Left hindlimb (tissue), 1 donor: Measurements from ENCODE around the gene CYTH3.
"Not testable (repeated sequence)": the region's sequence is repeated elsewhere in the genome, so short reads cannot be mapped to it uniquely, and the experiment has no call there.

Experiments used
- DNase-seq: peaks from one replicate; pipeline ENCODE4 v3.0.0-alpha.2; 2018

The CYTH3 gene

DNA sequence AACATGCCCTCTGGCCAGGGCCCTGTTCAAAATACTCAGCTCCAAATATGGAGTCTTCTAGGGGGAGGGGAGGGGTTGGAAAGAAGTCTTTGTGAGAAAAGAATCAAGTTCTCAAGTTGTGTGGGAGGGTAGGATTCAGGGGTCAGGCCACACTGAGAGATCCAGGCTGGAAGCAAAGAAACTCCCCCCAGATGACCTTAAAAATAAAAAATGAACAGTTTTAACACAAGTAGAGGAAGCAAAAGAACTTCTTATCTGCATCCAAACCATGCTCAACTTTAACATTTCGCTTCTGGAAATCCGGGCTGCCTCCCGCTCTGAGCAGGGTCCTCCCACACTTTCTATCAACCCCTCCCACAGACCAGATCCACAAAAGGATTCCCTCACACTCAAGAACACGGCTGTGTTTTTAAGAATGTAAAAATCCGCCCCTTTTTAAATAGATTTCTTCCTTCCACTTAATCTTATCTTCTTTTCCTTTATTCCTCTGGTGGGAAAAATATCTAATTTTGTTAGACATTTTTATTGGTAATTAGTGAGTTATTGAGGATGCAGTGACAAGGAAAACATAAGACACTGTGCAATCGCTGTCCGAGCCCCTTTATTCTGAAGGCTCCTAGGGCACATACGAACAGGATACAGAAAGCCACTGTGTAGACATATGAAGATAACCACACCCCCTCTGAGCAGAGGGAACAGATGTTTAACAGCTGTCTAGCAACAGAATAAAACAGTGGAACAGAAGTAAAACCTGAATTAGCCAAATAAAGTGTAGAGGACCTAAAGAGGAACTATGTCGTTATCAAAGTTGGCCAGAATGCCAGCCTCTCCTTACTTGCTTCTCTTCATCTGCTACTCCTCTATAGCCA, 43.8 kb downstream of the CYTH3 start:
- no peak for DNase-seq

DNA sequence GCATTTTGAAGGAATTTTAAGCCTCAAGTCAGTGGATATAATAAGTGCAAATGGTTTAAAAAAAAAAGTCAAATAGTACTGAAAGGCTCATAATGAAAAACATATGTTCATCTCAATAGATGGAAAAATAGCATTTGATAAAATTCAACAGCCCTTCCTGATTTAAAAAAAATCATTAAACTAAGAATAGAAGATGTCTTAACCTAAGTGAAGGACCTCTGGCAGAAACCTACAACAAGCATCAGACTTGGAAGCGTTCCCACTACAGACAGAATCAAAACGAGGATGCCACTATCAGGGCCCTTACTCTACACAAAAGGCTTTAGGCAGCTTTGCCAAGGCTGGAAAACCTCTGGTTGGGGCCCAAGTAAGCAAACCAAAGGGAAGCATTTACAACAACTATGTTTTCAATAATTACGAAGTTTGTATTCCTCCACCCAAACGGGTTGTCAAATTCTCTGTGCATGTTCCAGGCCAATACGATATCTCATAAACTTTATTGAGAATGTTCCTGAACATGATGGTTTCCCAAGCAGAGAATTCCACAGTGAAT, 45.1 kb downstream of the CYTH3 start:
- DNase-seq: peak; percentile 57

DNA sequence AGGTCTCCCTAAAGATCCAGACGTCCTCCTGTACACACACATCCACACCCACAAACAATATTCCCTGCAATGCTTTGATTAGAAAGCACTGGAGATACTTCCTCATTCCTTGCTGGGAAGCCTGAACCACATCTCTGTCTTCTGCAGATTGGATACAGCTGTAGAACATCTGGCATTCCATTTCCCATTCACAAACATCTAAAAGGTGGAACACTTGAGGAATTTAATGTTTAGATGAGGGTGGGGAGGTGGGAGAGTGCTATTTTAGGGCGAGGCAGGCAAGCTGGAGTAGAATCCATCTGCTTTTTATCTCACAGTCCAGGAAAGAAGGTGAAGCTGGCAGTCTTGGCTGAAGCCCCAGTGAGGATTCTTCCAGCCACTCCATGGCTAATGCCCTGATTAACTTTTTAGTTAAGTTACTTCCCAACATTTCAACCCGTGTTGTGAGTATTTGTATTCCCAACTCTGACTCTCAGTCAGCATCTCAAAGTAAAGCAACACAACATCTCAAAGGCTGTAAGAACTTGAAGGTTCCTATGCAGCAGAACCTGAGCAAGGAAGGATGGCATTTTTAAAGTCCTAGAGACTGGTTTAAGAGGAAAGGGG, 46.1 kb downstream of the CYTH3 start:
- DNase-seq: no peak

DNA sequence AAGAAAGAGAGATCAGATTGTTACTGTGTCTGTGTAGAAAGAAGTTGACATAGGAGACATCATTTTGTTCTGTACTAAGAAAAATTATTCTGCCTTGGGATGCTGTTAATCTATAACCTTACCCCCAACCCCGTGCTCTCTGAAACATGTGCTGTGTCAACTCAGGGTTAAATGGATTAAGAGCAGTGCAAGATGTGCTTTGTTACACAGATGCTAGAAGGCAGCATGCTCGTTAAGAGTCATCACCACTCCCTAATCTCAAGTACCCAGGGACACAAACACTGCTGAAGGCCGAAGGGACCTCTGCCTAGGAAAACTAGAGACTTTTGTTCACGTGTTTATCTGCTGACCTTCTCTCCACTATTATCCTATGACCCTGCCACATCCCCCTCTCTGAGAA, 49.0 kb downstream of the CYTH3 start:
- not testable (repeated sequence) for DNase-seq

DNA sequence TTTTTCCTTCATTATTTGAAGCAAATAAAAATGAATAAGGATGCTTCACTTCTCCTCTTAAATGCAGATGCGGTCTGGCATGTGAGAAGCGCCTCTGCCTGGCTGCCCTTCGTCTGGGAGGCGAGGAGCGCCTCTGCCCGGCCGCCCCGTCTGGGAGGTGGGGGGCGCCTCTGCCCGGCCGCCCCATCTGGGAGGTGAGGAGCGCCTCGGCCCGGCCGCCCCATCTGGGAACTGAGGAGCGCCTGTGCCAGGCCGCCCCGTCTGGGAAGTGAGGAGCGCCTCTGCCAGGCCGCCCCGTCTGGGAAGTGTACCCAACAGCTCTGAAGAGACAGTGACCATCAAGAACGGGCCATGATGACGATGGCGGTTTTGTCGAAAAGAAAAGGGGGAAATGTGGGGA, 49.4 kb downstream of the CYTH3 start:
- not testable (repeated sequence) for DNase-seq

DNA sequence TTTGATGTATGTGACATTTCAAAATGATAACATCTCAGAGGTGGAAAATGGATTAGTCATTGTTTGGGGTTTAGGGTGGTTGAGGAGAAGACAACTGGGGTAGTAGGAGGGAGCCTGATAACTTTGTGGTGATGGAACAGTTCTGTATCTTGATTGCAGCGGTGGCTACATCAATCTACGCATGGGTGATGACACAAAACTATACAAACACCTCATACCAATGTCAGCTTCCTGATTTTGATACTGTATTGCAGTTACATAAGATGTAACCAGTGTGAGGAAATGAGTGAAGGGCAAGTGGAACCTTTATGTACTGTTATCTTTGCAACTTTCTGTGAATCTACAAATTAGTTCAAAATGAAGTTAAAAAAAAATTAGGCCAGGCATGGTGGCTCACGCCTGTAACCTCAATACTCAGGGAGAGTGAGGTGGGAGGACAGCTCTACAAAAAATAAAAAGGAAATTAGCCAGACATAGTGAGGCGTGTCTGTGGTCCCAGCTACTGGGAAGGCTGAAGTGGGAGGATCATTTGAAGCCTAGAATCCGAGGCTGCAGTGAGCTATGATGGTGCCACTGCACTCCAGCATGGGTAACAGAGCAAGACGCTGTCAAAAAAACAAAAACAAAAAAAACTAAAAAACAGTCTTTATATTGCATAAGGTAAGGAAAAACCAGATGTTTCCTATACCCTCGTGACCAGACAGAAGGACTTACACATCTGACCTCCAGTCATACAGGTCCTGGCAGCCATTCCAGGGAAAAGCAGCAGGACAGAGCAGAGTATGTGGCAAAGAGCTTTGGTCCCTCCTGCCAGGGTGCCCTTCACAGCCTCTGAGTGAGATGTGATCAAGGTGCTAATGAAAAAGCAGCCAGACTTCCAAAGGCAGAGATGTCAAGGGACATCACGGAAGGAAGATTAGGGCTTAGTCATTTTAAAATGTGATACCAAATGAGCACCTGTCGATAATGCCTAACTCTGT, 50.8 kb downstream of the CYTH3 start:
- DNase-seq: no peak

DNA sequence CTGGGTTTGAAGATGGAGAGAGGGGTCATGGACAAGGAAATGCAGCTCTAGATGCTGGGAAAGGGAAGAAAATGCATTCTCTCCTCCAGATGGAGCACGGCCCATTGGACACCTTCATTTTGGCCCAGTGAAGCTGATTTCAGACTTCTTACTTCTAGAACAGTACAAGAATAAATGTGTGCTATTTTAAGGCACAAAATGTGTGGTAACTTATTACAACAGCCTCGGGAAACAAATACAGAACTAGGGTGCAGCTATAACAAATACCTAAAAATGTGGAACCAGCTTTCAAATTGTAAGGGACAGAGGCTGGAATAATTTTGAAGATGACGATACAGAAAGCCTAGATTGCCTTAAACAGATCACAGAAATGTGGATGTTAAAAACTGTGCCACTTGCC, 54.1 kb downstream of the CYTH3 start:
- no peak for DNase-seq

DNA sequence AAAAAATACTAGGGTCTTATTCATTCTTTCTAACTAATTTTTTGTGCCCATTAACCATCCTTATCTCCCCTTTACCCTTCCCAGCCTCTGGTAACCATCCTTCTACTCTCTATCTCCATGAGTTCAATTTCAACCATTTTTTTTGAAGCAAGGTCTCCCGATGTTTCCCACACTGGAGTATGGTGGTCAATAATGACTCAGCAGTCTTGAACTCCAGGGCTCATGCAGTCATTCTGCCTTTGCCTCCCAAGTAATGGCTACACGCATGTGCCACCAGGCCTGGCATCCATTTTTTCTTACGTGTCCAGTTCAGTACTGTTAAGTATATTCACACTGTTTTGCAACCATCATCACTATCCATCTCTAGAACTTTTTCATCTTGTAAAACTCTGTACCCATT, 60.4 kb downstream of the CYTH3 start:
- no peak for DNase-seq

DNA sequence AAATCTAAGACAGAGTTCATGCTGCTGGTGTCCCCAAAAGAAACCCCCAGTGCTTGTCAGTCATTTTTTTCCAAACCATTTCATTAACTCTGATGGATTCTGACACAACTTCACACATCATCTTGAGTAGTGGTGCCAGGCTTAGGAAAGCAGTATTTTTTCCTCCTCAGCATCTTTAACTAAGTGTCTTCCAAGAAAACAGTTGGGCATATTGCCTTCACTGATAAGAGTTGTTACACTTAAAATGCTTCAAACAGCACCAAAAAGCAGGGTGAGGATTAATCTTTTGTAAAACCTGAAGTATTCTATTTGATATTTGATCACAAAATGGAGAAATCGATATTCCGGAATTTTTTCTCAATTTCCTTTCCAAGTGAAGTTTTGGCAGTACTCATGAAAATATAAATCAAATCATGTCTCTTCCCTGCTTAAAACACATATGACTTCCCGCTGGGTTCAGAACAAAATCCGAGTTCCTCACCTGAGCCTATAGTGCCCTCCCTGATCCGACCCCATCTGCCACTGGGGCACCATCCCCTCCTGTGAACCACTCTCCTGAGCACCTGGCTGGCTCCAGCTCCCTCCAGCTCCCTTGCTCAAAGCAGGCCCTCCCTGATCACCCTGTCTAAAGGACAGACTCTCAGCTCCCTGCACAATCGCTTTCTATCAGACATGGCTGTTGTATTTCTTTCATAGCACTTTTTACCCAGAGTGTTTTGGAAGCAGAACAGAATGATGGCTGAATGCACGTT, 61.6 kb downstream of the CYTH3 start:
- DNase-seq: no peak

DNA sequence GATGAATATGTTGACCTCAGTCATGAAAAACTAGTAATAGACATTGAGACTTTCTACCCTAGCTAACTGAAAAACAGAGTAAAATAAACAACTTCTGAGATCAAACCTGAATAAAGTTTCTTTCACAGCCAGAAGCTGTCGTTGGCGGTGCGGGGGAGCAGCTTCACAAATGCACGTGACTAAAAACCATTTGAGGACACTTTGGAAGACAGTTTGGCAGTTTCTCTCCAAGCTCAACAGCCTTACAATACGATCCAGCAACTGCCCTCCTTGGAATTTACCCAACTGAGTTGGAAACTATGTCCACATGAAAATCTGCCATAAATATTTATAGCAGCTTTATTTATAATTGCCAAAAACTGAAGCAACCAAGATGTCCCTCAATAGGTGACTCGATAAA, 63.1 kb downstream of the CYTH3 start:
- DNase-seq: no peak

DNA sequence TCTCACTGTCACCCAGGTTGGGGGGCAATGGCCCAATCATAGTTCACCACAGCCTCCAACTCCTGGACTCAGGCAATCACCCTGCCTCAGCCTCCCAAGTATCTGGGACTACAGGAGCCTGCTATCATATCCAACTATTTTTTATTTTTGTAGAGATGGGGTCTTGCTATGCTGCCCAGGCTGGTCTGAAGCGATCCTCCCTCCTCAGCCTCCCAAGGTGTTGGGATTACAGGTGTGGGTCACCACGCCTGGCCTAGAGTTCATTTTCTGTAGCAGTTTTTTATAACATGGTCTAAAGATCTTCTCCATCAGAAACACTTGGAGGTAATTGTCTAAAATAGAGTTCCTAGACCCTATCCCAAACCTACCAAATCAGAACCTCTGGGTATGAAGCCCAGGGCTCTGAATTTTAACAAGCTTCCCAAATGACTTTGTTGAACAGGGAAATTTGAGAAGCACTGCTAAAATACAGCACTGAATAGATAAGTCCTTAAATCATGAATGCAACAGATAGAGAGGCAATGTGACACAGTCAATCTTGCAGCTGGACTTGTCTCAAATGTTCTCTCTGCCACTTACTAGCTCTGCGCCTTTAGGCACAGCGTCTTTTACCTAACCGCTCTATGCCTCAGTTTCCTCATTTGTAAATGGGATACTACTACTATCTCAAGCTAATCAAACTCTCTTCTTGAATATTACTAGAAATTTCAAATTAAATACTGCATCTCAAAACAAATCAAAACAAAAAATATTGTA, 63.7 kb downstream of the CYTH3 start:
- DNase-seq: no peak

DNA sequence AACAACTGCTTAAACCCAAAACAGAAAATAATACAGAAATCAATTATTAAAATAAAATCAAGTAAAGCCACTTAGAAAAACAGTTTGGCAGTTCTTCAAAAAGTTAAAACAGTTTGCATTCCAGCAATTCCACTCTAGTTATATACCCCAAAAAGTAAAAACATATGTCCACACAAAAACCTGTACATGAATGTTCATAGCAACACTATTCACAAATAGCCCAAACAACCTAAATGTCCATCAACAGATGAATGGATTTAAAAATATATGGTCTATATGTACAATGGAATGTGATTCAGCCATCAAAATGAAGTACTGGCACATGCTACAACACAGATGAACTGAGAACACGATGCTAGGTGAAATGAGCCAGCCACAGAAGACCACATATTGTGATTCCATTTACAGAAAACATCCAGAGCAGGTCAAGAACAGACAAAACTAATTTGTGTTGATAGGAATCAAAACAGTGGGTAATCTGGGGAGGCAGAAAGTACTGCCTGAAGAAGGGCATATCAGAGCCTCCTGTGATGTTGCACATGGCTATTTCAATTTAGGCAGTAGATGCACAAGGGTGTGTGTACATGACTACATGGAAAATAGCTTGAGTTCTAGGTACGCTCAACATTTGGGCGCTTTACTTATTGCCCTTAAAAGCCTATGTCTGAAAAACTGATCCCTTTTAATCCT, 66.3 kb downstream of the CYTH3 start:
- no peak for DNase-seq

DNA sequence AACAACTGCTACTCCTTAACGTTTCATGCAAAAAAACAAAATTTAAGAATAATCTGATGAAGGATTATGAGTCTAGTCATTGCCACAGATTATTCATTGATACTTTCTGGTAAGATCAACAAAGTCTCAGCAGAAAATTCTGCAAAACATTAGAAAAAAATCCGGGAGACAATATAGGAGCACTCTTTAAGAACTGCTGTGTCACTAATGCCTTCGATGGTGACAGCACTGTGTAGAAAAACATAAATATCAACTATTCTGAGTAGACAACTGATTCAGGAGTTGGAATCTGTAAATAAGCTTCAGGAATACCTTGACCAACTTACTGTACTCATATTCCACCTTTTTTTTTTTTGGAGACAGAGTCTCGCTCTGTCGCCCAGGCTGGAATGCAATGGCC, 69.0 kb downstream of the CYTH3 start:
- DNase-seq: no peak

DNA sequence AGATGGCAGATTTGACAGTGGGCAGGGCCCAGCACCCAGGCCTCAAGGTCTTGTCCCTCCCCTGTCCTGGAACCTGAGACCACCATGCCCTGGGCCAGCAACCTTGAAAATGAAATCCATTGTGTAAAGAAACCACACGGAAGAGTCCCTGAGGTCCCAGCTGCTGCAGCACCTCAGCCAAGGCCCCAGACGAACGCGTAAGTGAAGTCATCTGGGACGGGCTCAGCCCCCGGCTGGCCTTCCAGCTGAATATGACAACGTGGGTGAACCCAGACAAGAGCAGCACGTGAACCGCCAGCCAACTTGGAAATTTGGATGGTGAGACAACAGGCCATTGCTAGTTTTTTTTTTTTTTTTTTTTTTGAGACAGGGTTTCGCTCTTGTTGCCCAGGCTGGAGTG, 70.3 kb downstream of the CYTH3 start:
- DNase-seq: no peak

DNA sequence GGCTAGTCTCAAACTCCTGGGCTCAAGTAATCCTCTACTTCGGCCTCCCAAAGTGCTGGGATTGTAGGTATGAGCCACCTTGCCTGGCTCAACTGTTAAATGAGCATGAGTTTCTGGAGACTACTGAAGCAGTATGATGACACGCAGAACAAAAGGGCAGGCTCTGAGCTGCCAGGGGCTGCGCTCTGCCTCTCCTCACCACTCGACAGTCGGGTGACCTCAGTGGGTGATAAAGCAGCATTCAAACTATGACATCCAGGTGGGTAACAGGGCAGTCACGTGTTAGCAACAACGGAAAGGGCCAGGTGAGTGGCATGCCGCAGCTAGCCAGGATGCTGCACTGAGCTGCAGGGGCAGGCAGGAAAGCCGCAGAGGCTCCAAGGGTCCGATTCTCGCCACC, 71.5 kb downstream of the CYTH3 start:
- no peak for DNase-seq

DNA sequence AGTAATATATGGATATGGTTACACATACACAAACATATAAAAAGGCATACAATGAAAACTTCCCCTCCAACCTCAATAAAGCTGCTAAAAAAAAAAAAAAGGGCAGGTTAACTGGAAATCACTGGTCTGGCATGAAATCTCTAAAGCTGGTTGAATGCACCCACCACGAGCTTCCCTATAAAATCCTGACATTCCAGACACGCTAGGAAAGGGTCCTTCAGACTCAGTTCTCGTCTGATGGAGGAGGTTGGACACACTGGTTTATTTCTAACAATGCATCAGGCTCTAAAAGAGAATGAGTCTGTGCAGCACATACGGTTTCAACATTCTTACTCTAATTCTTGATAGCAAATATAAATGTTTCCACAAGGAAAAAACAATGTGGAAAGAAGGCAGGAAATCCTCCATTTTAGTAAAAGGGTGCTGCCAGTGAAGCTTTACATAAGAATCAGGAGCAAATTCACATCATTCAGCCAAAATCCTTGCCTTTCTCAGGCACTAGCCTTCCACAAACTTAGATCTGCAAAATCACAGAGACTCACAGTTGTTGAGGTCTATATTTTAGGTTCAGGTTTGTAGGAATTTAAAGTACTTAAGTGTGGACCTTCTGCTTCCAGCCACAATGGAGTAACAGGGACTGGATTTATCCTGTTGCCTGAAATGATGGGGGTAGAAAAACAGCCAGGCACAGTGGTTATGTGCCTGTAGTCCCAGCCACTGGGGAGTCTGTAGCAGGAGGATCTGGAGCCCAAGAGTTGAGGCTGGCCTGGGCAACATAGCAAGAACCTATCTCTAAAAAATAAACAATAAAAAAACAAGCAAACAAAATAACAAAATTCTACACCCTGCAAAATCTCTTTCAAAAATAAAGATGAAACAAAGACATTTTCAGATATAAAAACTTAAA, 73.5 kb downstream of the CYTH3 start:
- no peak for DNase-seq

DNA sequence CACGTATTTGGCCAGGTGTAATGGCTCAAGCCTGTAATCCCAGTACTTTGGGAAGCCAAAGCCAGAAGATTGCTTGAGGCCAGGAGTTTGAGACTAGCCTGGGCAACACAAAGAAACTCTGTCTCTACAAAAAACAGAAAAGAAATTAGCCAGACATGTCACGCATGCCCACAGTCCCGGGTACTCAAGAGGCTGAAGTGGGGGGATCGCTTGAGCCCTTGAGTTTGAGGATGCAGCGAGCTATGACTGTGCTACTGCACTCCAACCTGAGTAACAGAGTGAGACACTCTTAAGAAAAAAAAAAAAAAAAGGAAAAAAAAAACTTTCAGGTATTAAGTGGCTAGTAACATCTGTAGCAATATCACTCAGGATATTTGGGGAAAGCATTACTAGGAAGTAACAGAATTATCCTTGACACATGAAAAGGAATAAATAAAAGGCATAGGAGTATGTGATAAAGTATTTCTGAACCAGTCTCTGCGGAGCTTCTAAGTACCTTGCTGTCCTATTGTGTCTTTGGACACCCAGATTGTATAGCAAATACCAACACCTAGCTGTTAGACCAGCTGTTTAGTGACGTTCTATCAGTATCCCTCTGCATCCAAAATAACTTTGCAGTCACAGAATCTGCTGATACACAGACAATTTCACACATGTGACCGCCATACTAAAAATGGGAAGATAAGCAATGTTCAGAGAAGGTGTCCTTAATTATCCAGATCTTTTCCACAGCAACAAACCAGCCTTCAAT, 74.4 kb downstream of the CYTH3 start:
- DNase-seq: no peak

DNA sequence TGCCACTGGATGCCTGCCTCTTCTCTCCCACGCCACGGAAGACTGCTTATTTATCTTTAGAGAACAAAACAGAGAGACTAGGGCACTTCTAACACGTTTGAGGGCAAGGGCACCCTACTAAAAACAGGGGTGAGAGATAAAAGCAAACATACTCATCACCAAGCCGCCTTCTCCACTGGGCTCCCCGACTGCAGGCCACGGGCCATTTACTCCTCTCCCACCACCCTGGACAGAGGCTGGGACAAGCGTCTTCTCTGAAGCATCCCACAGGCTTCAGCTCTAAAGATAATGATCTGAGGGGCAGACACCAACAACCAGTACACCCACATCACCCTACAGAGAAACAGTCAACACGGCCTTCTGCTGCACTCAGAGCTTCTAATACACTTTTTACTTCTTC, 78.7 kb downstream of the CYTH3 start:
- no peak for DNase-seq

DNA sequence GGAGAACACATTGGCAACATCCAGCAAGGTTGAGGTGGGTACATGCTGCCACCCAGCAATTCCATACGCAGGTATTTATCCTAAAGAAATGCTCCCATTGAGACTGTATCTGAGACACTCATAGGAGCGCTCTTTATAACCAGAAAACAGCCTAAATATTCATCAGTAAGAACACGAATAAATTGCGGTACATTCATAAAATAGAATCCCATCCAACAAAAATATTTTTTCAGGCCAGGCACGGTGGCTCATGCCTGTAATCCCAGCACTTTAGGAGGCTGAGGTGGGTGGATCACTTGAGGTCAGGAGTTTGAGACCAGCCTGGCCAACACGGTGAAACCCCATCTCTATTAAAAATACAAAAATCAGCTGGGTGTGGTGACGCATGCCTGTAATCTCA, 81.9 kb downstream of the CYTH3 start:
- DNase-seq: not testable (repeated sequence)
